GM21619 (cell line): ENCODE results near the gene MEGF6.
"Not testable (repeated sequence)": the region's sequence is repeated elsewhere in the genome, so short reads cannot be mapped to it uniquely, and the experiment has no call there.

Experiments
- ATAC-seq: cut with Tn5 transposase; IDR thresholded peaks from one replicate; pipeline ENCODE4 v1.9.1; 2021; ENCODE audit not compliant: unreplicated experiment

MEGF6 gene

DNA sequence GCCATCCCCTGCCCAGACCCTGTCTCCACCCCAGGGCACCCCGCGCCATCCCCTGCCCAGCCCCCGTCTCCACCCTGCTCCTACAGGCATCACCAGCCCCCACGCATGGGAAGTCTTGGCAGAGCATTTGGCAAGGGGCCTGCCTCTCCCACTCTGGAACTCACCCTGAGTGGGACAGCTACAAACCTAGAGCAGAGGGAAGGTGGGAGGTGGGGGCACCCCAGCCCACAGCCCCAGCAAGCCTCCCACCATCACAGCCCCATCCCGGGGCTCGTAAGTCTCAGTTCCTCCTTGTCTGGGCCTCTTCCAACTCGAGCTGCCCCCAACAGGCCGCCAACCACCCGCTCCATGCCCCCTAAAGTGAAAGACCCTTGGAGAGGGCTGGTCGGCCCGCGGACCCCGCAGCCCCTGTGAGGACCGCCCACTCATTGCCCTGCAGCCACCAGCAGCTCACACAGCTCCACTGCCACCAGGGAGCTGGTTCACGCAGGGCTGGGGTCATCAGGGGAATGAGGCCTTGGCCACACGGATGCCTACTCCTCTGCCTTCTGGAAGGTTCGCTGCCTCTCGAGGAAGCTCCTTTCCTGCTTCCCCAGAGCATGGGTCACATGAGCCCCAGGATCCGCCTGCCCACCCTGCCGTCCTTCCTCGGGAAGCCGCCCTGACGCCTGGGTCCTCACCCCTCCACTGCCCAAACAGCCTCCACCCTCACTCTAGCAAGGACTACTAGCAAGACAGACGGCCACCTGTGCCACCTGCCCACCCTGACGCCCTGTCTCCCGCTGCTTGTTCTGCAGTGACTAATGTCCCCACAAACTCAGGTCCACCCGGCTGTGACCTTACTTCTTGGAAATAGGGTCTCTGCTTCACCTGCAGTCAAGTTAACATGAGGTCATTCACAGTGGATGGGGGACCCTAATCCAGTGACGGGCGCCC is 14.4 kb downstream of the MEGF6 start:
- no peak for ATAC-seq

DNA sequence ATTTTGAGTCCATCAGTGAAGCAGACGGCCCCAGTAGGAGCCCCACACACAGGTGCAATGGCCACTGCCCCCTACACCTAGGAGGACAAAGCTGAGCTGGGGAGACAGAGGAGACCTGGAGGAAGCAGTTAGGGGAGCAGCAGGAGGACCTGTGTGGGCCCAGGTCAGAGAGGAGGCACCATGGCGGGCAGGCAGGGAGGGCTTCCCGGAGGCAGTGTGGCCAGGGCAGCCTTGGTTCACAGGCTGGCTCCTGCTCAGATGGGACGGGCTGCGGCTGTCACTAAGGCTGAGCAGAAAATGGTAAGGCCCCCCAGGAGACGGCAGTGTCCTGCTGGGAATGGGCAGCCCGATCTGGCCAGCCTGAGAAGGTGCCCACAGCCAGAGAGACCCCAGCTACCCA is 15.4 kb downstream of the MEGF6 start:
- ATAC-seq, result no peak

DNA sequence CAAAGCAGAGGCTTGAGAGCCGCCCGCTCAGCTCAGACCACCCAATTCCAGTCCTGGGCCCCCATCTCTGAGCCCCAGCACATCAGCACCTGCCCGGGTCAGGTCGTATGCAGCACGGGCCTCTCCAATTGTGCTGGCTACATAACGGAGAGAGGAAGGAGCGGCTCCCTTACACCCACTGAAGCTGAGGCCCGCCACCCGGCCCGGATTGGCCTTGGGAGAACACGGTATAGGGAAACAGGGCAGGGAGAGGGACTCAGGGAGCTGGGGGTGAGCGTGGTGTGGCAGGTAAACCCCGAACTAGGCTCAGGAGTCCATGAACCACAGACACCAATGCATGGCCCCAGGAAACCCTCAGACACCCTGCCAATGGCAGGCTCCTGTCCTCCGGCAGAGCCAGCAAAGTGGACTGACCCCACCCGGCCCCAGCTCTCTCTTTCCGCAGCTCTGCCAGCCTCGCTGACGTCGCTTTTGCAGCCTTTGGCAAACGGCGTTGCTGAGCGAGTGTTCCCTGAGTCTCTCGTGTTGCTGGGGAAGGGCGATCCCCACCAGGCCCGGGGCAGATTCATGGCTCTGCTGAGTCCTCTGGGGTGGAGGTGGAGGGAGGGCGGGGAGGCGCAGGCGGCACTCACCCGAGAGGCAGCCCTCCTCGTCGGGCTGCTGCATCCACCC is 16.5 kb downstream of the MEGF6 start:
- no peak for ATAC-seq

DNA sequence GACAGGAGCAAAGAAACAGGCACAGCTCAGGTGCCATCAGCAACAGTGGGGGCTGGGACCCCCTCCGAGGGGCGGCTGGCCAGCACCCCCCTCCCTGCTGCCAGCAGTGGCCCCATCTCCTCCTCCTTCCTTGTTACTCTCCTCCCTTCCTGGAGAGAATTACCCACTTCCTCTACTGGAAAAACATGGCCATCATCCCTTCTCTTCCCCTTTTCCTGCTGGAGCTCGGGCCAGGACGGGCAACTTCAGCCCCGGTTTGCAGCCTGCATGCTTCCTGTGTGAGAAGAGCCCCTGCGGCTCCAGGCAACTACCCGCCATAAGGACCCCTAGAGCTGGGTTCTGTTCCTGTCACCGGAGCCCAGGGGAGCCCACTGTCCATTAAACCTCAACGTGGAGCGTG is 17.6 kb downstream of the MEGF6 start:
- no peak for ATAC-seq

- no peak for ATAC-seq
Measured at GRCh38 chr1:3593334-3593733, 18.0 kb downstream of the MEGF6 start.

DNA sequence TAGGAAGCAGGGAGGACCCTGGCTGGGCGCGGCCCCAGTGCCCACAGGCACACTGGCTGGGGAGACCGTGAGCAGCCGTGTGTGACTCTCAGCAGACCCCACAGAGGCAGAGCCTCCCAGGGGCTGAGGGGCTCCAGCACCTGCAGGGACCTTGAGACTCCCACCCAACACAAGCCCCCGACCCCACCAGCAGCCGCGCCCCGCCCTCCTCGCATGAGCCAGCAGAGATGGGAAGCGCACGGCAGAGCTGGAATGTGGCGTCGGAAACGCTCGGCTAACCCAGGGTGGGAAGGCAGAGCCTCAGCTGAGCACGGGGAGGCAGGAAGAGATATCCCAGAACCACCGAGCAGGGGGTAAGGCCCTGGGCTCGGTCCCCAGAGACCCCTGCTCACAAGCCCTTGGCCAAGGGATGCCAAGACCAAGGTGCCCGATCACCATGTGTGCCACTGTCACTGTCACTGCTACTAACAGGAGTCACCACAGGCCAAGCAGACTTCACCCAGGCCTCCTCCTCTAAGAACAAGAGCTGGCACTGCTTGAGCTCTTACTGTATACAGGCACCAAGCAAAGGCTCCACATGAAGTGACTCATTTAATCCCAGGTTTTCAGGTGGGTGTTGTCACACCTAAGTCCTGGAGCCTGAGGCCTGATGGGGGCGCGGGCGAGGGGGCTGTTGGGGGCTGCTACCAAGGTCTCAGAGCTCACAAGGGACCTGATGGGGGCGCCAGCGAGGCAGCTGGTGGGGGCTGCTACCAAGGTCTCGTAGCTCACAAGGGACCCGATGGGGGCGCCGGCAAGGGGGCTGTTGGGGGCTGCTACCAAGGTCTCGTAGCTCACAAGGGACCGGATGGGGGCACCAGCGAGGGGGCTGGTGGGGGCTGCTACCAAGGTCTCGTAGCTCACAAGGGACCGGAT is 20.1 kb downstream of the MEGF6 start:
- no peak for ATAC-seq

DNA sequence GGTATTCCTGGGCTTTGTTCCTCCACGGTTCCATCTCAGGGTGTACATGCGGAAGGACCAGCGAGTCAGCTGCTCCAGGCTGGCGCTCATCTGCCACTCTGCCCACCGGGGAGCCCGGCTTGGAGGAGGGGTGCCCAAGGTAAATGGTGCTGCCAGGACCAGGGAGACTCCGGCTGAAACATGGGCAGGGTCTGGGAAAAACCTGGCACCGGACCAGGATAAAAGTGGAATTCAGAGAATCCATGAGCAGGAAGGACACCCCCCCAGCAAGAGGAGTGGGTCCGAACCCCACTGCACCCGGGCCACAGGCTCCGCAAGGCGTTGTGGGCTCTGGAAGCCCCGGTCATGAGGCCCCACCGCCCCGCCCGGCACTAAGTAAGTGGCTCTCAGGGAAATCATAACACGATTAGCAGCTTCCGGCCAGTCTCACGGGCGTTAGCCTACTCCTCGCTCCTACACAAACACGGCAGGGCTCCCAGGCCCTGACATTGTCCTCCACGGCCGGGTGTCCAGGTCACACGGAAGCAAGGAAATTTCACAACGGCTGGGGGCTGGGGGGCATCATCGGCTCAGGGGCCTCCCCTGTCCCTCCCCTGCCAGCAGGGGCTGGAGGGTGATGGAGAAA is 21.1 kb downstream of the MEGF6 start:
- no peak for ATAC-seq

GRCh38 chr1:3588395-3588794 is 22.9 kb downstream of the MEGF6 start:
- ATAC-seq, result no peak

GRCh38 chr1:3586986-3587759 is 24.1 kb downstream of the MEGF6 start:
- no peak for ATAC-seq

DNA sequence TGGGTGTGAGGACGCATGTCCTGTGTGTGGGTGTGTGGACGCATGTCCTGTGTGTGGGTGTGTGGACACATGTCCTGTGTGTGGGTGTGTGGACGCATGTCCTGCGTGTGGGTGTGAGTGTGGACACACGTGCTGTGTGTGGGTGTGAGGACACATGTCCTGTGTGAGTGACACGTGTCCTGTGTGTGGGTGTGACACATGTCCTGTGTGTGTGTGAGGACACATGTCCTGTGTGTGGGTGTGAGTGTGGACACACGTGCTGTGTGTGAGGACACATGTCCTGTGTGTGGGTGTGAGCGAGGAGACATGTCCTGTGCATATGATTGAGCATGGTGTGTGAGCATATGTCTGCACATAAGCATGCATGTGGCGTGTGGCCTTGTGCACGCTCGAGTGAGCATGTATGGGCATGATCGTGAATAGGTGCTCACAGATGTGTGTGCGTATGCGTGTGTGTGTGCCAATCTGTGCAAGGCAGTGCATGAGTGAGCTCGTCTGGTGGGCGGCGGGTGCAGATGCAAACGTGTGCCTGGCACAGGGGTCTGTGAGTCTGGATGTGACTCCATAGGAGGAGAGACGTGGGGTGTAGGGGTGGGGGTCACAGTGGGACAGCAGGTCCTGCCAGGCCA is 25.3 kb downstream of the MEGF6 start:
- ATAC-seq, result no peak

- ATAC-seq, result not testable (repeated sequence)
Measured at GRCh38 chr1:3585353-3585868, 25.9 kb downstream of the MEGF6 start.

- ATAC-seq, result no peak
Measured at GRCh38 chr1:3584915-3585314, 26.4 kb downstream of the MEGF6 start.

GRCh38 chr1:3583751-3584150 is 27.6 kb downstream of the MEGF6 start:
- ATAC-seq, result not testable (repeated sequence)

GRCh38 chr1:3581296-3582036 is 29.8 kb downstream of the MEGF6 start:
- no peak for ATAC-seq

GRCh38 chr1:3580231-3580630 is 31.1 kb downstream of the MEGF6 start:
- ATAC-seq, result no peak

- no peak for ATAC-seq
Measured at GRCh38 chr1:3579626-3580025, 31.7 kb downstream of the MEGF6 start.

GRCh38 chr1:3578906-3579305 is 32.4 kb downstream of the MEGF6 start:
- no peak for ATAC-seq

GRCh38 chr1:3578433-3578805 is 32.9 kb downstream of the MEGF6 start:
- no peak for ATAC-seq
